GM19324 (cell line): ENCODE results near the gene TP53I11.

Experiments used
- ATAC-seq: cut with Tn5 transposase; IDR thresholded peaks from one replicate; pipeline ENCODE4 v1.9.1; 2021; ENCODE audit warnings: mild to moderate bottlenecking, moderate library complexity; ENCODE audit not compliant: unreplicated experiment, low FRiP score

TP53I11 gene

DNA sequence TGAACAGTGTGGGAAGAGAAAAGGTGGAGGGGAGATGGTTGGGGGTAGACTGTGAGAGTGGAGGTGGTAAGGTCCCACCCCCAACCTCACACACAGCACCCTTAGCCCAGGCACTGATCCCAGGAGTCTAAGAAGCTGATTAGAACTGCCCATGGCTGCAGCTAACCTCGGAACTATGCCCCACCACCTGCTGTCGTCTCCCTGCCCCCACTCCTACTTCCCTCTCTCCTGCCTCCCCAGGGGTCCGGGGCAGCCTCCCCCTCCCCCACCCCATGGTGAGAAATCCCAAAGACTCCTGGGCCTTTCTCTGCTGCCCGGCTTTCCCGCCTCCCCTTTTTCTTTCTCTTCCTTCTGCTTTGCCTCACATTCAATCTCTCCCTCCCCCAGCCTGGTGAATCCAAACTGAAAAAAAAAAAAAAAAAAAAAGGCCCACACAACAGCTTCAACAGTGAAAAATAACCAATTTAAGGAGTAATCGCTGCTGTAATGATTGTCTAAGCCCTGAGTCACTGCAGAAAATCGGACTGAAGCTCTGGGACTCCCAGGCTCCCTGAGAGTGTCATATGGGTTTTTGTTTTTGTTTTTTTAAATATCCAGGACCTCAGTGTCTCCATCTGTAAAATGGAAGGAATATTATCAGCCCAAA is 9.6 kb upstream of the TP53I11 start:
- no peak for ATAC-seq

- ATAC-seq: no peak
These were observed 8.4 kb upstream of the TP53I11 start for GRCh38 chr11:44959064-44959463.

DNA sequence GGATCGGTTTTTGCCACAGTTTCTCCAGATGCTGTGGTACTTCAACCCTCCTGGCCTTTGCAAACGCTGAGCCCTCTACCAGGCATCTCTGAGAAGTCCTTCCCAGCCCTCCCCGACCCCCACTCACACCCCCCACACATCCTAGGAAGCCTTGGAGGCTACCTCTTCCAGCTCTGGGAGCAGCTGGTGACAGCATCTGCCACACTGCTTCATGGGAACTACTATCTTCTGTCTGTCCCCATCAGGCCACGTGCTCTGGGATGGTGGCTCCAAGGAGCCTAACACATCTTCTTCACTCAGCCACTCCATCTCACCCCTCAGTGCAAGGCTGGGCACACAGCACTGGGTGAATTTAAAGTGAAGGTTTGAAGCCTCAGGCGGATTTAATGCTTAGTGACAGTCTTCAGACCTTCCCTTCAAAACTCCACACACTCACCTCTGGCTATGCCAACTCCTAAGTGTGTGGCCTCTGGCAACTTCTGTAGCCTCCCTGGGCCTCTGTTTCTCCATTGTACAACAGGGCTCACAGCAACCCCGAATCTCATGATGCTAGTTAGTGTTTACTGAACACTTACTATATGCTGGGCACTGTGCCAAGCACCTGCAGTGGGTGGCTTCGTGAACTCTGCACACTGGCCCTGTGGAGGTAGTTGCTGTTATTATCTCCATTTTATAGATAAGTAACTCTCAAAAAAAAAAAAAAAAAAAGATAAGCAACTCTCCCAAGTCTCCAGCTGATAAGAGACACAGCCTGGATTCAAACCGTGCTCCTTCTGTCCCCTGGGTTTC is 7.3 kb upstream of the TP53I11 start:
- no peak for ATAC-seq

DNA sequence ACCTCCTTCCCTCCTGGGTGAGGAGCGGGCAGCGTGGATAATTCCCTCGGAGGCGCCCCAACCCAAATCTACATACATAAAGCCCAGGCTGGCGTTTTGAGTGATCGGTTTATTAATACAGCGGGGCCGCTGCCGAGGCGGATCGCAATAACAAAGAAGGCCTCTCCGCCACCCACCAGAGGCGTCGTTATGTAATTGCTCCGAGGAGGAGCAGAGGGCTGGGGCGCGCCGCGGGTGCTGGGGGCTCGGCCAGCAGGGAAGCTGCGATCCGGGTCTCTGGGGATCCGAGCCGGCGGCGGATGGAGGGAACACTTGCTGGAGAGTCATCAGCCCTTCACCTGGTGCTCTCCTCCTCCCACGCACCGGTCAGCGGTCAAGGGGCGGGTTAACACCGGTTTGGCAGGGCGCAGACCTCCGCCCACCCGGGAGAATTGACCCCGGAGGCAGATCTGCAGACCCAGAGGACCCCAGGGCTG is 6.4 kb upstream of the TP53I11 start:
- ATAC-seq: no peak

GRCh38 chr11:44955015-44955738 is 4.5 kb upstream of the TP53I11 start:
- no peak for ATAC-seq

DNA sequence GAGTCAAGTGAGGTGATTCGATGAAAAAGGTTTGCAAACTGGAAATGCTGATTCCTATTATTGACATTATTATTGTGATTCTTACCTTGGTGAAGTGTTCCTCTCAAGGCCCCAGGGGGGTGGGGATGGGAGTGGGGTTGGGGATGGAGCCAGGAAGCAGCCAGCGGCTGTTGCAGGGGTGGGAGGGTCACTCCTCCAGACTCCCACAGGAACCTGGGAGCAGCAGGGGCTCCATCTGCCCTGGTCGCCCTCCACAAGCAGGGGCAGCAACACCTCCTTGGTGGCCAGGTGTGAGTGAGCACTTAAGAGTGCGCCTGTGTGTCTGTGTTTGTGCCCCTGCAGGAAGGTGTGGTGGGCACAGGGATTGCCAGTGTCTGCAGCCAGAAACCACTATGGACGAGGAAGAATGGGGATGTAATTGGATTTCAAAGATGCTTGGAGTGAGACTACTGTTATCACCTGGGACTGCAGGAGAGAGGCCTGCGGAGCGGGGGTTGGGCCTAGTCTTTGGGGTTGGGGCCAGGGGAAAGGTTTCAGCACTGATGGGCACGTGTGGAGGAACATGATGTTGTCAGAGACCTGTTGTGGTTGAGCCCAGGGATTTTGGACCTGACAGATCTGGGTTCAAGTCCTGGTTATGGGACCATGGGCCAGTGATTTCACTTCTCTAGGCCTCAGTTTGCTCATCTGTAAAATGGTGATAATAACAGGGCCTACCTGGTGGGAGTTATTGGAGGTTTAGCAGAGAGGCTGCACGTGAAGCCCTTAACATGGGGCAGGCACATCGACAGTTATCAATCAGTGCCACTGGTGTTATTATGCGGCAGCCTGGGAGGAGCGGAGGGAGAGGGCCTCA is 3.6 kb upstream of the TP53I11 start:
- no peak for ATAC-seq

GRCh38 chr11:44952500-44953260 is 2.0 kb upstream of the TP53I11 start:
- ATAC-seq: no peak

DNA sequence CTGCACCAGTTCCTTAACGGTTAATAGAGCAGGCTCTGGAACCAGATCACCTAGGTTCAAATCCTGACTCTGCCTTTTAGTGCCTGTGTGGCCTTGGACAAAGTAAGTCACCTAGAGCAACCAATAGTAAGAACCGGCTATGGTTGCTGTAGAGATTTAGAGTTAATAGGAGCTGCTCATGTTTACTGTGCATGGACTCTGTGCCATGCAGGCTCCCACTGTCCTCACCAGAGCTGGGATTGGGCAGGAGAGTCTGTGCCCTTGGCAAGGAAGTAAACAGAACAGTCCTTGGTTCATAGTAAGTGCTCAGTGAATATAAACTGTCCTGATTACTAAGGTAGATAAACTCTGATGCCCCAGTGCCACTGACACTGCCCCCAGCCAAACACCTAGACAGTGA is 1.4 kb upstream of the TP53I11 start:
- no peak for ATAC-seq

GRCh38 chr11:44950031-44950624 is 555 bp downstream of the TP53I11 start:
- no peak for ATAC-seq

- no peak for ATAC-seq
These were observed 1.3 kb downstream of the TP53I11 start for GRCh38 chr11:44949160-44950030.

GRCh38 chr11:44948155-44948554 is 2.5 kb downstream of the TP53I11 start:
- ATAC-seq: no peak

- no peak for ATAC-seq
These were observed 3.6 kb downstream of the TP53I11 start for GRCh38 chr11:44947114-44947513.

- no peak for ATAC-seq
These were observed 4.4 kb downstream of the TP53I11 start for GRCh38 chr11:44946263-44946662.

DNA sequence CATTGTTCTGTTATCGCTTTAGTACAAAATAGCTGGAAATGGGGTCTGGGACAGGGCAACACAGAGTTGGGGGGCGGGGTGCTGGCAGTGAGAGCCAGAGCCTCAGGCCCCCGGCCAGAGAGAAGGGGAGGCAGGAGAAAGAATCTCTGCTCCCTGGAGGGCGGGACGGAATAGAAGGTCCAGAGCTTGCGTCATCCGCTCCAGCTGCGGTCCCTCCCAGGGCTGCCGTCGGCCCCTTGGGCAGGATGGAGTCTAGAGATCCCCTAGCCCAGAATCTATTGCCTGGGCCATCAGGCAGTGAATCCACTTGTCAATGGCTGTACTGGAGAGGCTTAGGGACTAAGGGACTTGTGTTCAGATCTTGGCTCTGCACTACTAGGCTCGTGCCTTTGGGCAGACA is 5.0 kb downstream of the TP53I11 start:
- no peak for ATAC-seq

GRCh38 chr11:44944853-44945235 is 5.8 kb downstream of the TP53I11 start:
- no peak for ATAC-seq

- ATAC-seq: no peak
These were observed 6.4 kb downstream of the TP53I11 start for GRCh38 chr11:44944181-44944852.

- ATAC-seq: no peak
These were observed 7.0 kb downstream of the TP53I11 start for GRCh38 chr11:44943696-44944095.

DNA sequence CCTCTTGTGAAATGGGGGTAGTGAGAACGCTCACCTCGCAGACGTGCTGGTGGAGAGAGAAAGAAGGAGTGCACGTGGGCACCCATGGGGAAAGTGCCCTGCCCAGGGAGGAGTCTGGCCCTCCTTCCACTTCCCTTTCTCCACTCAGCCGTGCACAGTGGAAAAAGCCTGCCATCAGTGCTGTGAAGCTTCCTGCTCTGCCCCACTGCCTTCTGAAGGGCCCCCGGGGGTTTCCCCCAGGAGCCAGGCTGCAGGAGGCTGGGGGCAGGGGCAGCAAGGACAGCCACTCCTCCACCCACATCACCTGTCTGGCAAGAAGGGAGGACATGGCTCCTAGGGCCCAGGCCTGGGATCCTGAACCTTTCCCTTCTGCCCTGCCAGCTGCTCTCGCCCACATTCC is 7.6 kb downstream of the TP53I11 start:
- ATAC-seq: no peak
